GM21528 (cell line): ENCODE measurements around the gene CCDC68.

ENCODE experiments used
- ATAC-seq: cut with Tn5 transposase; IDR thresholded peaks from one replicate; pipeline ENCODE4 v1.9.1; 2021; ENCODE audit warnings: mild to moderate bottlenecking, moderate library complexity; ENCODE audit not compliant: unreplicated experiment, low FRiP score

The CCDC68 gene

DNA sequence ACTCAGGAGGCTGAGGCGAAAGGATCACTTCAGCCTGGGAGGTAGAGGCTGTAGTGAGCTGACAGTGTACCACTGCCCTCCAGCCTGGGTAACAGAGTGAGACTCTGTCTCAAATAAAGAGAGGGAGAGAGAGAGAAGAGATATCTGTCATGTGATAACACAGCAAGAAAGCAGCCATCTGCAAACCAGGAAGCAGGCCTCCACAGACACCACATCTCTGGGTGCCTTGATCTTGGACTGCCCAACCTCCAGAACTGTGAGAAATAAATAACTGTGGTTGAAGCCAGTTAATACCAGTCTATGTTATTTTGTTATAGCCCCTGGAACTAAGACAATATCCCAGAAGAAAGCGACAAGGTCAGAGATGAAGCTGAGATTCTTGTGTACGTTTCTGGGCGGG is 2.6 kb upstream of the CCDC68 start:
- no peak for ATAC-seq

GRCh38 chr18:54961016-54961423 is 1.8 kb upstream of the CCDC68 start:
- ATAC-seq = no peak

- ATAC-seq = no peak
Observed at GRCh38 chr18:54960197-54960596, 936 bp upstream of the CCDC68 start.

DNA sequence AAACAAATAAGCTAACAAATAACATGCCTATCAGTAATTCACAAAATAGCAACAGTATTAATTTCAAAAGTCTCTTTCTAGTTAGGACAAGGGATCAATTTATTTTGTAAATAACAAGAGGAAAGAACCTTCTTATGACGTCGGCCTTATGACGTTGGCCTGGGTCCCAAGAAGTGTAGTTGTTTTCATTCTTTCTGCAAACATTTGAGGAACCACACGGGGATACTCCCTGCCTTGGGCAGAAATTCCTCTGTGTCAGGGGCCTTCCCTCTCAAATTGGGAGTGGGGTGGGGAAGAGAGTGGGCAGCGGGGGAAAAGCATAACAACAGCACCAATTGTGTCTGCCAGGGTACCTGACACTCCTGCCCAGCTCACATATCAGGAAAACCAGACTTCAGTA is 1.3 kb downstream of the CCDC68 start:
- ATAC-seq = no peak

GRCh38 chr18:54957296-54957832 is 1.9 kb downstream of the CCDC68 start:
- no peak for ATAC-seq

GRCh38 chr18:54956506-54956905 is 2.8 kb downstream of the CCDC68 start:
- ATAC-seq = no peak

DNA sequence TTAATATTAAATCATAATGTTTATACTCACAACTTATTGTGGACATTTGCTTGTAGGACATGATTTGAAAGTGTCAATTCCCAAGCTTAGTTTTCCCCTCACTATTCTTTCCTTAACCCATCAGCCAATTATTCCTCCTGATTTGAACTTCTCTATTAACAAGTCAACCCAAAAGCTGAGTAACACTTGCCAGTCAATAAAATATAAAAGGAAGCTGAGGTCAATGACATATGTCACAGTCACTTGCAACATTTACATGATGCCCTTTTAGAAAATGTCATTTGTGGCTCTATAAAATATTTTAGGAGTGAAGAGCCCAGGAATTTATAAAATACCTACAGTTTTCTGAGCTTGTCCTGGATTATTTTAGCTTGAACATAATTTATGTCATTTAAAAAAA is 7.2 kb downstream of the CCDC68 start:
- no peak for ATAC-seq

DNA sequence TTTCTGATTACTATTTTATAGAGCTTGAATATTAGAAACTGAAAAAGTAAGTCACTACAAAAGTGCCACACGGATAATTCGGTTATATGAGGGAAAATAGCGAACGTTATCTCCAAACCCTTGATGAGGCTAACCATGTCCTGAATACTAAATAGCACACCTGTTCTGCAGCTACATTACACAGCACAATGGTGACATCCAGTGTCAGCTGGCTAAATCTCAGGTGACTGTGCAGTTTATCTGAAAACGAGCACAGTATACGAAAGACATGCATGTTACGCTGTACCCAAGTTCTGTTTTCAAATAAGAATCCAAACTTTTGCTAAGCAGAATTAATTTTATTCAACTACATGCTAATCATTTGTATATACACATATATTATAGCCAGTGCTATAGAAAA is 9.0 kb downstream of the CCDC68 start:
- ATAC-seq = no peak

DNA sequence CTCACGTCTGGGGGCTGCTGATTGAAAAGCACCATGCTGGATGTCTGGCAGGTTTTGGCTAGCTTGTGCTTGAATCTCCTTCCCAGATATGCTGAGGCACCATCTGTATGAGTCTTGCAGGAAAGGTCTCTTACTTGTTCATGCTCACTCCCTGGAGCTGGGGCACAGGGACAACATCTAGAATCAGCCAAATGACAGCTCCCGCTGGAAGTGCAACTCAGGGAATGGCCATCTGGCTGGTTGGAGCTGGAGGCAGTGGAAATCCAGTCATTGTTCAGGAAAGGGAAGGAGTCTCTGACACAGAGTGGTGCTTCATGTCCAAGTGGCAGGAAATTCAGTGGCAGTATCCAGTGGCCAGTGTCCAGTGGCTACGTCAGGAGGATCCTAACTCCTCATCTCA is 9.7 kb downstream of the CCDC68 start:
- ATAC-seq = no peak

- ATAC-seq = no peak
Observed at GRCh38 chr18:54948350-54948837, 10.9 kb downstream of the CCDC68 start.

GRCh38 chr18:54947091-54947490 is 12.2 kb downstream of the CCDC68 start:
- no peak for ATAC-seq

- ATAC-seq = peak; percentile 92
Observed at GRCh38 chr18:54946149-54946581, 13.1 kb downstream of the CCDC68 start.

GRCh38 chr18:54945576-54946125 is 13.6 kb downstream of the CCDC68 start:
- ATAC-seq = no peak

- no peak for ATAC-seq
Observed at GRCh38 chr18:54942569-54942968, 16.7 kb downstream of the CCDC68 start.

GRCh38 chr18:54942144-54942543 is 17.1 kb downstream of the CCDC68 start:
- no peak for ATAC-seq

DNA sequence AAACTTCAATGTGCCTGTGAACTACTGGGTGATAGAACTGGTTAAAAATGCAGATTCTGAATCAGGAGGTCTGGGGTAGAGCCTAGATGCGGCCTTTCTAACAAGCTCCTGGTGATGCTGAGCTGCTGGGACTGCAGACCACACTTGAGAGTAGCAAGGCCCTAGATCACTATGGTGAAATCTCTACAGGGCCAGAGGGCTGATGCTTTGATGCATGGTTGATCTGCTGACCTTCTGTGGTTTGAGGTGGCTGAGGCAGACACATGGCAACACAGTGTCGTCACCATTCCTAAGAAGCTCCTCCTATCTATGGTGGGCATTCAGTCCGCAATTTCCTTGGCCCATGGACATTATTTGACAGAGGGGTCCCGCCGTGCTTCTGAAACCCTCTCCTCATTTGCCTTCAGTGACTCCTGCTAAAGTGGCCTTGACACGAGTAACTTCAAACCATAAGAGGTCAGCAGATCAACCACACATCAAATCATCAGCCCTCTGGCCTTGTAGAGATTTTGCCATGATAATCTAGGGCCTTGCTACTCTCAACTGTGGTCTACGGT is 19.8 kb downstream of the CCDC68 start:
- no peak for ATAC-seq

DNA sequence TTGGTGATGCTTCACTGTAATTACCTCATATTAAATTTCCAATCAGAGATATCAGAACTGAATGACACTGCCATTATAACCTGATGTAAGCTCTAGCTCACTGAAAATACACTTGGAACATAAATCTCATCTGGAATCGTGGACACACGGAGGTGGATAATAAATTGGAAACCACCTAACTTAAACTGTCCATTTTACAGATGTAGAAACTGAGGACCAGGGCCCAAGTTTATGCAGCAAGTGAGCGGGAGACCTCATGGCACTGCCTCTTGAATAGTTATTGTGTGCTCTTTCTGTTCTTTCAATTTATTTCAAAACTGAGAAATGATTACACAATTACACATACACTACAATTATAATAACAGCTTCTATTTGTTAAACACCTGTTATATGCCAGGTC is 20.8 kb downstream of the CCDC68 start:
- ATAC-seq = no peak

DNA sequence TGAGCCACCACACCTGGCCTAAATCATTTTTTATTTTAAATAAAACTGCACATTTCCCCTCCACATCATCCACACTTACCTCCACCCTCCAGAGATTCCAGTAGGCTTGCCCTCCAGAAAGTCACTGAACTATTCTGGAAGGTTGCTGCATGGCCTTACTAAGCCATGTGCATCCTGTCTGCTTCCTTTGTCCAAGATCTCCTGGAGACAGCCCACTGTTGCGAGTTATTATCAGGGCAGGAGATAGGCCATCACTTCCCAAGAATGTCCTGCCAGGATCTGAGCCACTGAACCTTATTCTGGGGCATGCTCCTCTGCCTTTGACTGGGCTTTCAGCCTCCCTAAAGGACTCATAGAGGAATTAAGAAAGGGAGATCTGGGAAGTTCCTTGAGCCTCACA is 26.8 kb downstream of the CCDC68 start:
- ATAC-seq = no peak

- ATAC-seq = no peak
Observed at GRCh38 chr18:54931152-54931551, 28.1 kb downstream of the CCDC68 start.

DNA sequence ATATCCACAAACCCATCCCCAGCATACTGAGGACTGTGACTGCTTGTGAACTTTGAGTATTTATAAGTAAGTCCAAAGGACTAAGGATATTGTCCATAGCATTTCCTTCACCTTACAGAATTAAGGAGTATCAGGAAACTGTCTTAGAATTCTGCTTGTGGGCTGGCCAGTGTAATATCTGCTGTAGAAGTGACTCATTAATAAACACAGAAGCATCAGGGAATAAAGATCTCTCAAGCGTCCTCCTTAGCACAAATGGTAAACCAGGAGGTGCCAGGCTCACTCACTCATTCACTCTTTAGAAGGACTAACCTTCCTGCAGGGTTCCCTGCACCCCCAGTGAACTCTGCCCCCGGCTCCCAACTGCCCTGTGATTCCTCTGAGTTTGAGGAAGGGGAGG is 31.0 kb downstream of the CCDC68 start:
- ATAC-seq = no peak

- no peak for ATAC-seq
Observed at GRCh38 chr18:54926593-54927325, 32.5 kb downstream of the CCDC68 start.

DNA sequence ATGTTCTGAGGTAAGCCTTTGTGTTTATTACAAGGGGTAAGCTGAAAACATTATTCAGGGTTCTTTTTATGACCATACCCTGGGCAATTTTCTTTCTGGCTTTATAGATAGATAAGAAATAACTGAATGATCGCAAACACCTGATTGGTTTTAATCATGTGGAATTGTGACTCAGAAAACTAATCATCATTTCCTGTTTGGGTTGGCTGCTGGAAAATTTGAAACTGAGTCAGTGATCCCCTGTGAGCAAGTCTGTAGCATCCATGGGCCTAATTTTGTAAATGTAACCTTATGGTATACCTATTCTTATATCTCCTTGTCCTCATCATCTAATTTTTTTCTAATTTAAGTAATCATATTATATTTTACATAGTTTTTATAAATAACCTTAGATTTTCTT is 34.3 kb downstream of the CCDC68 start:
- ATAC-seq = no peak
